ENCODE measurements around the gene RPL23. TPM values are rescaled to one million over a fixed set of nuclear protein-coding genes. Genes with fewer than 3 reads are reported as not detected.

Gene RPL23
- polyA plus RNA-seq, 4 donors, result 2,352 to 3,215 (median 2,597) TPM

DNA sequence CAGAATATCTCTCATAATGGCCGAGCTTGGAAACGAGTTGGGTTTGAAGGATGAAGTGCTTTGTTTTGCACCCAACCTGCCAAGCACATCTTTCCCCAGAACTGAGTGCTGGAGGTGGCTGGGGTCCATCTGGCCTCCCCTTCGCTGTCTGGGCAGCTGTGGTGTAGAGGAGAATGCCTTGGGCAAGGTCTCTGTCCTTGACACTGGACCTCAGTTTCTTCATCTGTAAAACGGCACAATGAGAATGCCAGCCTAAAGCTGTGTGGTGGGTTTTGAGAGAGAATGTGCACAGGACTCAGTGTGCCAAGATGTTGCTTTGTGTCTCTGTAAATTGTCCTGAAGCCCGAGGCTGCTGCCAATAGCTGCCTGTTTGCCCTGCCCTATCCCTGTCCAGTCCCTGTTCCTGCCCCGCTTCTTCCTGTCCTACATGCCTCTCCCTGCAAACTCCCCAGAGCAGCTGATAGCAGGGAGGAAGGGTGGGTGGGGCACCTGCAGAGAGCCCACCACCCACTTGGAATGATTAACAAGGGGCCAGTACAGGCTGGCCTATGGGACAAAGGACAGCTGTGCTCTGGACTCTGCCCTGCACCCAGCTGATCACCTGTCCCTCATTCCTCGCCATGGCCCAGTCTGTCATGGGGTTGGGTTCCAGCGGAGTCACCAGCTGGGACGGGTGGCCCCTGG is 31.7 kb upstream of the RPL23 start:
- DNase-seq (ENCODE audit: low read depth in 4 of 4, low spot score in 3 of 4), result no peak

- no peak for DNase-seq (ENCODE audit: low read depth in 4 of 4, low spot score in 3 of 4)
Measured at GRCh38 chr17:38883592-38884526, 30.3 kb upstream of the RPL23 start.

GRCh38 chr17:38882870-38883269 is 29.3 kb upstream of the RPL23 start:
- no peak for DNase-seq (ENCODE audit: low read depth in 4 of 4, low spot score in 3 of 4)

DNA sequence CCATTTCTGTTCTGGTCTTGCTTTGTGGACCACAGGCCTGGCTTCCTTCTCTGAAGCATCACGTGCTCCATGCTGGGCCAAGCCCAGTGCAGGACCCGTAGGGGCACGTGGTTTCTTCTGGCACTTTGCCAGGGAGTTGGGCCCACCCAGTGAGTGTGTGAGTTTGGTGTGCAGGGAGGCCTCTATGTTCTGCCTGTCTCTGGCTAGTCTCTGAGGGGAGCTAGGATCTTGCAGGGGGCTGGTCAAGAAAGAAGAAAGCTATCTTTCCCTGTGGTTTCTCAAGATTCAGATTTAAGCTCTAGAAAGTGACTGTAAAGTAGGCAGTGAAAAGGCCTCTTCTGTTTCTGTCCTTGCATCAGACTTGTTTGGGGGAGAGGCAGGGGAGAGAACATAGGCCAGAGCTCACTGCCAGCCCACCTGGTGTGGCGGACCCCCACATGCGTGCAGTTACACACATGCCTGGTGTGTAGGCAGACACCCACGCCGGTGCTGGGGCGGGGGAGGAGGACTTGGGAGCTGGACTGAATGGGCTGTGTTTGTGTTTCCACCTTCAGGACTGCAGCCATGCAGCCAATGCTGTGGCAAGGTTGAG is 28.2 kb upstream of the RPL23 start:
- DNase-seq (ENCODE audit: low read depth in 4 of 4, low spot score in 3 of 4), result peak in 1 of 4 donors; percentile 71

- DNase-seq (ENCODE audit: low read depth in 4 of 4, low spot score in 3 of 4), result no peak
Measured at GRCh38 chr17:38879878-38880665, 26.6 kb upstream of the RPL23 start.

- no peak for DNase-seq (ENCODE audit: low read depth in 4 of 4, low spot score in 3 of 4)
Measured at GRCh38 chr17:38877130-38877851, 23.8 kb upstream of the RPL23 start.

GRCh38 chr17:38875477-38876075 is 22.1 kb upstream of the RPL23 start:
- DNase-seq (ENCODE audit: low read depth in 4 of 4, low spot score in 3 of 4), result no peak

DNA sequence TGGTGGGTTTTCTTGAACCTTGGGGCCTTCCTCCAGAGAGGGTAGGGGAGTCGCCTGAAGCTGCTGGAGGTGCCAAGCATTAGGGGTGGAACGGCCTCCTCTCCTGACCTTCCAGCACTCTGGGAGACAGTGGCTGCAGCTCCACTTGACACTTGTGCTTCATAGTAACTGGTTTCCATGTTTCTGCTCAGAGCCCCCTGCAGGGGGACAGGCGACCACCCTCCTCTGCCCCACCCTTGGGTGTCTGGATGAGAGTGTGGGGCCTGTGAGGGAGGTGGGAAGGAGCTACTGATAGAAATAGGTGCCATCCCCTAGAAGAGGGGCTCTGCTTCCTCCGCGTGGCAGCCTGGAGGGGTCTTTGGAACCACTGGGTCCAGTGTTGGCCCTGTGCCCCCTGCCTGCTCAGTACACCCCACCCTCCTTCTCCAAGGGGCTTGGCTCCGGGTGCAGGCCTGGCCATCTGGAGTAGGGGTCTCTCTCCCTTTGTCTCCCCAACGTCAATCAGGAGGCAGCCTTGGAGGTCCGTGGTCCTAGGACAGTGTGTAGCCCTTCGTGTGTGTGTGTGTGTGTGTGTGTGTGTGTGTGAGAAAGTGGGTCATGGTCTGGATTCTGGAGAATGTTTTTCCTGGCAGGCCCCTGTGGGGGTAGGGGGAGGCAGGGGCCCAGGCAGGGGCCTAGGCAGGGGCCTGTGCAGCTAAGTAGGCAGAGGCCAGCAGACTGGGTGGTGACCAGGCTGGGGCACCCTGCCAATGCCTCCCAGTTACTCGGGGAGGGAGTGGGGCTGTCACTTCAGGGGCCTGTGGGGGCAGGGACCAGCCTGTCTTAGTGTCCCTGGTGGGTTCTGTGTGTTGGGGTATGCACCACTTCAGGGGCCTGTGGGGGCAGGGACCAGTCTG is 21.2 kb upstream of the RPL23 start:
- no peak for DNase-seq (ENCODE audit: low read depth in 4 of 4, low spot score in 3 of 4)

GRCh38 chr17:38873640-38874380 is 20.3 kb upstream of the RPL23 start:
- DNase-seq (ENCODE audit: low read depth in 4 of 4, low spot score in 3 of 4), result no peak

DNA sequence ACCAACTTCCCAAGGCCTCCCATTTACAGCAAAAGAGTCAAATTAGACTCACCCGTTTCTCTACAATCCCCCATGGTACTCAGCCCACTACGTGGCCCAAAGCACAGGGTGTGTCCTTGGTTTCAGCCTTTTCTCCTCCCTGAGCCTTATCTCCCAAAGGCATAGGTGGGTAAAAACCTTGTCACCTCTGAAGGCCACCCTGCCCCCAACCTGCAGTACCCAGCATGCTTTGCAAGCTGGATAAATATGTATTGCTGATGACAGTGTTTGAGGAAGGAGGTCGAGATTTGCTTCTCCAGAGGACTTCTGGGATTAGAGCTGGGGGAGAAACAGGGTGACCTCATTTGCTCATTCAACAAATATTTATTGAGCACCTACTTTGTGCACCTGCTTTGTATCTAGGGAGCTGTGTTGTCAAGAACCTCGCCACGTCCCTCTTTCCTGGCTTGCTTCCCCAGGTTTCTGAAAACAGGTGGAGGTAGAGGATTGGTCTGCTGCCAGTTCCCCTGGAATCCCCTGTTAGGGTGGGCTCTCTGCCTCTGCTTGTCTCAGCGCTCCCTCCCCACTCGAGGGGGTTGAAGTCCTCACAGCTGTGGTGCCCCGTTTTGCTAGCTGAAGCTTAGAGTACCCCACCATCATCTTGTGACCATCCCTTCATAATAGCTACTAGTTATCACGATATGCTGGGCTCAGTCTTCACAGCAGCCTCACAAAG is 19.3 kb upstream of the RPL23 start:
- no peak for DNase-seq (ENCODE audit: low read depth in 4 of 4, low spot score in 3 of 4)

- DNase-seq (ENCODE audit: low read depth in 4 of 4, low spot score in 3 of 4), result no peak
Measured at GRCh38 chr17:38872027-38872511, 18.5 kb upstream of the RPL23 start.

DNA sequence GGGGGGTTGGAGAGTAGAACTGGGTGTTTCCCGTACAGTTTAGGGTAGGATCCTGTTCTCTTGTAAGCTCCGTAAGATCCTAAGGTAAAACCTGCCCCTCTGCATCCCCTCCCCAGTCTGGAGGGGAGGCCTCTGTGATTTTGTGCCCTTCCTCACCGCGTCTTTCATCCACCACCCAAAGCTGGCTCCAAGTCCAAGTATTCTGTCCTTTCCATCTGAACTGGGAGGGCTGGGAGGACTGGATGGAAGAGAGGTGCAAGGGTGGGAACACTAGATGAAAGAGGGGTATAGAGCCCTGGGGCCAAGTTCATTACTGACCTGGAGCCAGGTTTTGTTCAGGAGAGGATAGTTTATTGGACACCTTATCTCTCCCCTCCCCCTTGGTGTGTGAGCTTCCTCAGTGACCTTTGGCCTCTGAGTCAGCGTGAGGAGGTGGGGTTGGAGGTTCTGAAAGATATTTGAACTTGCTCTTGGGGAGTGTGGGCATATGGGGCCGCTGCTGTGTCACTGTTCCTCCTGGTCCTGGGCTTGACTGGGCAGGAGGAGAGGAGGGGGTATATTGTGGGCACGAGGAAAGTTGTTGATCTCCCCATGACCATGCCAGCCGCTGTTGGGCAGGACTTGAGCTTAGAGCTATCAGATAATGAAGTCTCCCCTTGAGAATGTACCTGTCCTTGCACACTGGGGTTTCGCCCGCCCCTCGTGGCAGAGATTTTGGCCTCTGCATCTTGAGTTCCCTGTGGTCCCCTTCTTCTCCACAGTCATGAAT is 17.9 kb upstream of the RPL23 start:
- no peak for DNase-seq (ENCODE audit: low read depth in 4 of 4, low spot score in 3 of 4)

- DNase-seq (ENCODE audit: low read depth in 4 of 4, low spot score in 3 of 4), result no peak
Measured at GRCh38 chr17:38870259-38871165, 17.0 kb upstream of the RPL23 start.

GRCh38 chr17:38869526-38870258 is 16.2 kb upstream of the RPL23 start, which contains the start of gene LASP1:
TSS of gene LASP1 (plus strand) at chr17:38870058. CDS start at chr17:38870190, 132 bp downstream.
- peak in 2 of 4 donors; percentile 83 for DNase-seq (ENCODE audit: low read depth in 4 of 4, low spot score in 3 of 4)
